NCI-H69 (cell line): ENCODE data around the gene ZCCHC12.

Source experiments
- DNase-seq: peaks from one replicate; lab custom pipeline; 2025; lab: John Stamatoyannopoulos, UW

Gene ZCCHC12

GRCh38 chrX:118867251-118867650 is 43.6 kb downstream of the ZCCHC12 start:
- no peak for DNase-seq

GRCh38 chrX:118872102-118872566 is 48.5 kb downstream of the ZCCHC12 start:
- DNase-seq = peak; percentile 21
